ENCODE data around the gene CHIC2. TPM values are rescaled to one million over a fixed set of nuclear protein-coding genes. Genes with fewer than 3 reads are reported as not detected.
A peak's percentile ranks its signal among the peaks of the same experiment; 100 is the strongest.

The CHIC2 gene
- total and polyA plus RNA-seq, 2 of the 4 experiments (the other 2 are of a cell fraction): 20.4 to 26.3 TPM

- no peak overlapping the region for H2BK20ac ChIP-seq (ENCODE audit: low read depth, low read length)
- H3K27ac ChIP-seq (ENCODE audit: insufficient read depth, low read length): no peak overlapping the region
- H2AK5ac ChIP-seq (ENCODE audit: low read depth, low read length): peak overlapping the region; percentile 27; the same call in 1 of the 2 replicates
- DNase-seq: no peak
- H3K9me1 ChIP-seq (ENCODE audit: insufficient read depth, low read length): peaks cover 11% of the 10 kb centered on the region
- H3K79me1 ChIP-seq (ENCODE audit: low read depth in 1 of 2, low read length in 2 of 2): no peaks in the 10 kb centered on the region
- dilution Hi-C loops (cut with HindIII; ENCODE audit: low sequenced_read_pairs, unreplicated experiment) (no loop called here), in situ Hi-C loops (cut with MboI; ENCODE audit: low sequenced_read_pairs) (no loop called here), intact Hi-C loops (cut with micrococcal nuclease) (no loop called here)
- no peak overlapping the region for H3K14ac ChIP-seq (replicated peaks; ENCODE audit: low read depth, low read length)
- H3K4me2 ChIP-seq (ENCODE audit: low read depth, low read length): no peak overlapping the region
- H3K4me1 ChIP-seq (ENCODE audit: control insufficient read depth, insufficient read depth, low read length): peaks cover 10% of the 10 kb centered on the region
- CTCF ChIA-PET: interaction anchor here (1.7 kb wide), 1 partner anchor 12 kb away, joined by 5 read pairs; no protein-coding TSS in a partner anchor
- no peak overlapping the region for H3K9ac ChIP-seq (ENCODE audit: low read depth, low read length)
- BruUV-seq (replicated peaks): no TSS peak
- H3K27me3 ChIP-seq (ENCODE audit: control insufficient read depth, insufficient read depth, low read length): no peaks in the 10 kb centered on the region
- no CpG with 5 or more reads among the region's 5 CpGs for WGBS, 2 experiments (ENCODE audit: extremely low coverage in 2 of 2, insufficient read length in 1 of 2)
- H2AFZ ChIP-seq (replicated peaks; ENCODE audit: low read length, poor library complexity): no peak overlapping the region
- no peak overlapping the region for H2BK15ac ChIP-seq (ENCODE audit: low read depth, low read length)
- no peak overlapping the region; the same call in 1 of the 2 replicates for H3K4ac ChIP-seq (ENCODE audit: low read depth, low read length)
- POLR2A ChIA-PET (ENCODE audit: unreplicated experiment): interaction anchor here (0.6 kb wide), 1 partner anchor 42 kb away, joined by 4 read pairs; no protein-coding TSS in a partner anchor
- peak overlapping the region; percentile 37; the same call in 1 of the 2 replicates for H2BK120ac ChIP-seq (ENCODE audit: low read depth, low read length)
- H3K4me3 ChIP-seq (ENCODE audit: insufficient read depth, low read depth, low read length): no peak overlapping the region
- H3K9me3 ChIP-seq (ENCODE audit: control insufficient read depth, insufficient read depth, low read length): no peaks in the 10 kb centered on the region
- no peak for ATAC-seq (ENCODE audit: low read depth)
- no peak for TF ChIP-seq BHLHE40 (IDR thresholded peaks at IDR 0.05; ENCODE audit: low read depth, low read length)
- no peak for TF ChIP-seq NFE2L2 (IDR thresholded peaks at IDR 0.05; ENCODE audit: low read depth, low read length)
- TF ChIP-seq RFX5 (IDR thresholded peaks at IDR 0.05; ENCODE audit: low read depth, low read length): no peak
- no peak for TF ChIP-seq SMC3 (IDR thresholded peaks at IDR 0.05; ENCODE audit: low read depth, low read length)
- no peak for TF ChIP-seq RCOR1 (IDR thresholded peaks at IDR 0.05; ENCODE audit: insufficient replicate concordance, low read length)
- no peak for TF ChIP-seq MAFK (IDR thresholded peaks at IDR 0.05; ENCODE audit: low read depth, low read length)
- TF ChIP-seq, protein P1, sequence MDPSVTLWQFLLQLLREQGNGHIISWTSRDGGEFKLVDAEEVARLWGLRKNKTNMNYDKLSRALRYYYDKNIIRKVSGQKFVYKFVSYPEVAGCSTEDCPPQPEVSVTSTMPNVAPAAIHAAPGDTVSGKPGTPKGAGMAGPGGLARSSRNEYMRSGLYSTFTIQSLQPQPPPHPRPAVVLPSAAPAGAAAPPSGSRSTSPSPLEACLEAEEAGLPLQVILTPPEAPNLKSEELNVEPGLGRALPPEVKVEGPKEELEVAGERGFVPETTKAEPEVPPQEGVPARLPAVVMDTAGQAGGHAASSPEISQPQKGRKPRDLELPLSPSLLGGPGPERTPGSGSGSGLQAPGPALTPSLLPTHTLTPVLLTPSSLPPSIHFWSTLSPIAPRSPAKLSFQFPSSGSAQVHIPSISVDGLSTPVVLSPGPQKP (IDR thresholded peaks at IDR 0.05; ENCODE audit: borderline replicate concordance, low read depth, low read length): no peak
- TF ChIP-seq FOS (IDR thresholded peaks at IDR 0.05; ENCODE audit: low read depth, low read length): no peak
- TF ChIP-seq, protein P2, sequence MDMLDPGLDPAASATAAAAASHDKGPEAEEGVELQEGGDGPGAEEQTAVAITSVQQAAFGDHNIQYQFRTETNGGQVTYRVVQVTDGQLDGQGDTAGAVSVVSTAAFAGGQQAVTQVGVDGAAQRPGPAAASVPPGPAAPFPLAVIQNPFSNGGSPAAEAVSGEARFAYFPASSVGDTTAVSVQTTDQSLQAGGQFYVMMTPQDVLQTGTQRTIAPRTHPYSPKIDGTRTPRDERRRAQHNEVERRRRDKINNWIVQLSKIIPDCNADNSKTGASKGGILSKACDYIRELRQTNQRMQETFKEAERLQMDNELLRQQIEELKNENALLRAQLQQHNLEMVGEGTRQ (IDR thresholded peaks at IDR 0.05; ENCODE audit: low read depth, low read length): no peak
- no peak for TF ChIP-seq CEBPB (IDR thresholded peaks at IDR 0.05; ENCODE audit: low read depth, low read length)
- no peak for TF ChIP-seq CHD1 (IDR thresholded peaks at IDR 0.05; ENCODE audit: low read depth, low read length)
- TF ChIP-seq CTCF (conservative IDR thresholded peaks at IDR 0.05; ENCODE audit: low read depth, low read length): no peak
- no peak for TF ChIP-seq RAD21 (IDR thresholded peaks at IDR 0.05; ENCODE audit: low read length)
- no peak overlapping the region for H4K8ac ChIP-seq (ENCODE audit: low read depth in 2 of 2, low read length in 2 of 2)
- no peak overlapping the region for H3K18ac ChIP-seq (ENCODE audit: low read depth, low read length)
- H3K23ac ChIP-seq (ENCODE audit: low read depth, low read length): no peak overlapping the region
- no peak overlapping the region for H2BK5ac ChIP-seq (ENCODE audit: low read depth, low read length, poor library complexity, severe bottlenecking)
- no peak overlapping the region for H3K56ac ChIP-seq (ENCODE audit: extremely low read depth, insufficient read depth, low read length)
- H4K5ac ChIP-seq (ENCODE audit: low read depth, low read length): no peak overlapping the region
- H2AK9ac ChIP-seq (replicated peaks; ENCODE audit: low read depth, low read length, poor library complexity): no peak overlapping the region
- H3K36me3 ChIP-seq (ENCODE audit: control insufficient read depth, insufficient read depth, low read length): no peaks in the 10 kb centered on the region
- no peaks in the 10 kb centered on the region for H4K20me1 ChIP-seq (ENCODE audit: insufficient read depth, low read length)
- H4K91ac ChIP-seq (ENCODE audit: insufficient read depth, low read depth, low read length): no peak overlapping the region
Observed at GRCh38 chr4:53960843-53961242, 103.6 kb downstream of the CHIC2 start.
